ENCODE data around the gene STMN1. TPM values are rescaled to one million over a fixed set of nuclear protein-coding genes. Genes with fewer than 3 reads are reported as not detected.
A peak's percentile ranks its signal among the peaks of the same experiment; 100 is the strongest.

Gene STMN1
- total and polyA plus RNA-seq, 7 donors: 30.7 to 175 (median 37.5) TPM

- Histone ChIP-seq H3K9me3 (no peaks in the 10 kb centered on the region), H3K4me1 (peaks cover 0 to 17% (median 10%) of the 10 kb centered on the region in 4 donors), H3K27me3 (no peaks in the 10 kb centered on the region), H3K36me3 (peaks cover 0 to 12% (median 0%) of the 10 kb centered on the region in 4 donors), H3K4me3 (peak within 1 kb of the TSS; percentile 27 to 56 (median 50)), H3K27ac (peak within 1 kb of the TSS; percentile 71 to 78 (median 76))
- TF ChIP-seq POLR2AphosphoS5 (IDR thresholded peaks at IDR 0.05): peak; percentile 71 to 92 (median 90)
- TF ChIP-seq POLR2A (IDR thresholded peaks at IDR 0.05): peak; percentile 55 to 59
- TF ChIP-seq EP300 (IDR thresholded peaks at IDR 0.05): no peak
- TF ChIP-seq CTCF (IDR thresholded peaks at IDR 0.05): no peak
- intact Hi-C loops (cut with DNase I): loop anchor here (2.0 kb wide), 1 partner anchor 36 kb away; no protein-coding TSS in a partner anchor
- 1% methylated on average over 77 of the region's 77 CpGs for WGBS, 2 donors
- peak; percentile 91 for DNase-seq
Measured at GRCh38 chr1:25858906-25859789, 47.1 kb downstream of the STMN1 start, which contains the start of gene AUNIP. Gene AUNIP, minus strand, starts transcription at chr1:25859457. Its CDS starts 100 bp downstream, at chr1:25859357.

GRCh38 chr1:25858494-25858893 is 47.7 kb downstream of the STMN1 start:
- 35 to 53% methylated on average over 7 of the region's 7 CpGs for WGBS, 2 donors
- Histone ChIP-seq H3K9me3 (no peaks in the 10 kb centered on the region), H3K36me3 (peaks cover 0 to 10% (median 0%) of the 10 kb centered on the region in 4 donors), H3K4me1 (peaks cover 0 to 17% (median 10%) of the 10 kb centered on the region in 4 donors), H3K27ac (no peak overlapping the region), H3K4me3 (peak overlapping the region in 3 of 4 donors; percentile 46 to 56 (median 54)), H3K27me3 (no peaks in the 10 kb centered on the region)
- intact Hi-C loops (cut with DNase I): loop anchor here (2.0 kb wide), 1 partner anchor 36 kb away; no protein-coding TSS in a partner anchor
- no peak for DNase-seq
- TF ChIP-seq POLR2A (IDR thresholded peaks at IDR 0.05): no peak
- no peak for TF ChIP-seq POLR2AphosphoS5 (IDR thresholded peaks at IDR 0.05)
- no peak for TF ChIP-seq CTCF (IDR thresholded peaks at IDR 0.05)
- no peak for TF ChIP-seq EP300 (IDR thresholded peaks at IDR 0.05)

- Histone ChIP-seq H3K27me3 (no peaks in the 10 kb centered on the region), H3K4me1 (peaks cover 0 to 17% (median 10%) of the 10 kb centered on the region in 4 donors), H3K36me3 (no peaks in the 10 kb centered on the region), H3K9me3 (no peaks in the 10 kb centered on the region), H3K4me3 (no peak overlapping the region), H3K27ac (no peak overlapping the region)
- no peak for DNase-seq
- intact Hi-C loops (cut with DNase I): no loop called here
- 96 to 97% methylated on average over 11 of the region's 11 CpGs for WGBS, 2 donors
- no peak for TF ChIP-seq POLR2AphosphoS5 (IDR thresholded peaks at IDR 0.05)
- TF ChIP-seq CTCF (IDR thresholded peaks at IDR 0.05): no peak
- TF ChIP-seq EP300 (IDR thresholded peaks at IDR 0.05): no peak
- no peak for TF ChIP-seq POLR2A (IDR thresholded peaks at IDR 0.05)
Measured at GRCh38 chr1:25856856-25857255, 49.4 kb downstream of the STMN1 start.

GRCh38 chr1:25854554-25854953 is 51.7 kb downstream of the STMN1 start:
- Histone ChIP-seq H3K27ac (no peak overlapping the region), H3K36me3 (no peaks in the 10 kb centered on the region), H3K4me1 (peaks cover 0 to 8% (median 7%) of the 10 kb centered on the region in 4 donors), H3K4me3 (no peak overlapping the region), H3K27me3 (no peaks in the 10 kb centered on the region), H3K9me3 (no peaks in the 10 kb centered on the region)
- intact Hi-C loops (cut with DNase I): no loop called here
- DNase-seq: no peak
- 95 to 99% methylated on average over 2 of the region's 2 CpGs for WGBS, 2 donors
- no peak for TF ChIP-seq POLR2A (IDR thresholded peaks at IDR 0.05)

Small RNA genes within 50 kb of the gene (small RNA-seq; reads per million reads assigned to genes)
- 0 reads per million in 3 donors for gene AL033528.1
- 0 reads per million in 3 donors for gene RF00019
- gene SNRPFP2: 0 reads per million in 3 donors

Other genes starting within 250 kb of the STMN1 start
- 10 to 100 TPM; 15.5 to 37.4 (median 19.7) TPM for gene SELENON, start 106.2 kb downstream of the STMN1 start, total RNA-seq
- 10 to 100 TPM in 1 of 3 donors, 1 to 10 TPM in 2; 4.6 to 28.9 (median 6.6) TPM for gene SELENON, start 106.2 kb downstream of the STMN1 start, polyA plus RNA-seq
- 100 to 1,000 TPM; 106 to 150 (median 121) TPM for gene MTFR1L, start 86.5 kb downstream of the STMN1 start, total RNA-seq
- 10 to 100 TPM; 26.1 to 38.4 (median 36.1) TPM for gene MTFR1L, start 86.5 kb downstream of the STMN1 start, polyA plus RNA-seq
- gene AUNIP, start 47.0 kb downstream of the STMN1 start, total RNA-seq: not detected
- 1 to 10 TPM in 1 of 3 donors, under 1 TPM in 1, not detected in 1; 0.46 to 1.9 TPM for gene AUNIP, start 47.0 kb downstream of the STMN1 start, polyA plus RNA-seq
- 1 to 10 TPM; 4.3 to 9.4 (median 6.4) TPM for gene PAQR7, start 30.7 kb downstream of the STMN1 start, total RNA-seq
- 1 to 10 TPM in 2 of 3 donors, under 1 TPM in 1; 0.92 to 3.0 (median 1.2) TPM for gene PAQR7, start 30.7 kb downstream of the STMN1 start, polyA plus RNA-seq
- 10 to 100 TPM in 2 of 4 donors, 1 to 10 TPM in 2; 6.7 to 12.2 (median 9.8) TPM for gene PAFAH2, start 91.6 kb upstream of the STMN1 start, total RNA-seq
- gene PAFAH2, start 91.6 kb upstream of the STMN1 start, polyA plus RNA-seq: 10 to 100 TPM; 19.2 to 36.1 (median 19.3) TPM
- gene EXTL1, start 115.4 kb upstream of the STMN1 start, total RNA-seq: 1 to 10 TPM in 3 of 4 donors, under 1 TPM in 1; 0.99 to 1.5 (median 1.1) TPM
- under 1 TPM in 2 of 3 donors, not detected in 1; under 0.01 to 0.39 TPM for gene EXTL1, start 115.4 kb upstream of the STMN1 start, polyA plus RNA-seq
- under 1 TPM in 1 of 4 donors, not detected in 3; 0.16 TPM for gene SLC30A2, start 139.7 kb upstream of the STMN1 start, total RNA-seq
- under 1 TPM in 2 of 3 donors, not detected in 1; 0.07 to 0.92 TPM for gene SLC30A2, start 139.7 kb upstream of the STMN1 start, polyA plus RNA-seq
- gene TRIM63, start 161.2 kb upstream of the STMN1 start, total RNA-seq: 1 to 10 TPM in 1 of 4 donors, under 1 TPM in 1, not detected in 2; 0.81 to 2.1 TPM
- gene TRIM63, start 161.2 kb upstream of the STMN1 start, polyA plus RNA-seq: 1 to 10 TPM in 1 of 3 donors, under 1 TPM in 2; 0.35 to 1.8 (median 0.46) TPM
- gene PDIK1L, start 205.4 kb upstream of the STMN1 start, total RNA-seq: 10 to 100 TPM in 1 of 4 donors, 1 to 10 TPM in 3; 4.2 to 15.7 (median 6.6) TPM
- 1 to 10 TPM; 4.6 to 5.4 (median 5.0) TPM for gene PDIK1L, start 205.4 kb upstream of the STMN1 start, polyA plus RNA-seq